Measurements from ENCODE around the gene ZNF14.
"Not testable (repeated sequence)": the region's sequence is repeated elsewhere in the genome, so short reads cannot be mapped to it uniquely, and the experiment has no call there.

The ZNF14 gene

GRCh38 chr19:19710506-19710905 lies 22.4 kb downstream of the ZNF14 start:
- peaks cover 23% of the 10 kb centered on the region for H3K36me3 ChIP-seq (ENCODE audit: control insufficient read depth, low read depth, low read length)

GRCh38 chr19:19704836-19705235 lies 28.1 kb downstream of the ZNF14 start:
- no peaks in the 10 kb centered on the region for H3K36me3 ChIP-seq (ENCODE audit: control insufficient read depth, low read depth, low read length)
- H3K4me3 ChIP-seq (ENCODE audit: low read length), result no peak overlapping the region
- no peak overlapping the region for H3K27ac ChIP-seq (ENCODE audit: low read length)
- no peak overlapping the region for H3K9ac ChIP-seq (ENCODE audit: low read length)
- H3K4me1 ChIP-seq (ENCODE audit: control insufficient read depth, low read depth, low read length), result no peaks in the 10 kb centered on the region
- H3K9me3 ChIP-seq (ENCODE audit: control insufficient read depth, low read depth, low read length), result peaks cover 38% of the 10 kb centered on the region
- no peaks in the 10 kb centered on the region for H3K27me3 ChIP-seq (ENCODE audit: control insufficient read depth, insufficient read depth, low read length)

More at GRCh38 chr19:19710506-19710905, 22.4 kb downstream of the ZNF14 start:
- Histone ChIP-seq H3K27ac (ENCODE audit: low read length) (no peak overlapping the region), H3K4me3 (ENCODE audit: low read length) (no peak overlapping the region), H3K9ac (ENCODE audit: low read length) (no peak overlapping the region), H3K4me1 (ENCODE audit: control insufficient read depth, low read depth, low read length) (no peaks in the 10 kb centered on the region), H3K27me3 (ENCODE audit: control insufficient read depth, insufficient read depth, low read length) (no peaks in the 10 kb centered on the region), H3K9me3 (ENCODE audit: control insufficient read depth, low read depth, low read length) (peaks cover 72% of the 10 kb centered on the region)

- H3K4me3 ChIP-seq (ENCODE audit: low read length); H3K36me3 ChIP-seq (ENCODE audit: control insufficient read depth, low read depth, low read length); H3K4me1 ChIP-seq (ENCODE audit: control insufficient read depth, low read depth, low read length); H3K27ac ChIP-seq (ENCODE audit: low read length); H3K9ac ChIP-seq (ENCODE audit: low read length); H3K27me3 ChIP-seq (ENCODE audit: control insufficient read depth, insufficient read depth, low read length): not testable (repeated sequence)
- peaks cover 12% of the 10 kb centered on the region for H3K9me3 ChIP-seq (ENCODE audit: control insufficient read depth, low read depth, low read length)
Observed at GRCh38 chr19:19700493-19700892, 32.4 kb downstream of the ZNF14 start.

GRCh38 chr19:19697589-19697988 lies 35.3 kb downstream of the ZNF14 start:
- Histone ChIP-seq H3K27ac (ENCODE audit: low read length) (no peak overlapping the region), H3K27me3 (ENCODE audit: control insufficient read depth, insufficient read depth, low read length) (no peaks in the 10 kb centered on the region), H3K9ac (ENCODE audit: low read length) (no peak overlapping the region), H3K36me3 (ENCODE audit: control insufficient read depth, low read depth, low read length) (no peaks in the 10 kb centered on the region), H3K4me1 (ENCODE audit: control insufficient read depth, low read depth, low read length) (no peaks in the 10 kb centered on the region), H3K4me3 (ENCODE audit: low read length) (no peak overlapping the region), H3K9me3 (ENCODE audit: control insufficient read depth, low read depth, low read length) (peaks cover 6% of the 10 kb centered on the region)

GRCh38 chr19:19696386-19696785 lies 36.5 kb downstream of the ZNF14 start:
- no peak overlapping the region for H3K4me3 ChIP-seq (ENCODE audit: low read length)
- no peaks in the 10 kb centered on the region for H3K27me3 ChIP-seq (ENCODE audit: control insufficient read depth, insufficient read depth, low read length)
- no peaks in the 10 kb centered on the region for H3K4me1 ChIP-seq (ENCODE audit: control insufficient read depth, low read depth, low read length)
- no peaks in the 10 kb centered on the region for H3K36me3 ChIP-seq (ENCODE audit: control insufficient read depth, low read depth, low read length)
- H3K27ac ChIP-seq (ENCODE audit: low read length), result no peak overlapping the region
- H3K9me3 ChIP-seq (ENCODE audit: control insufficient read depth, low read depth, low read length), result peaks cover 6% of the 10 kb centered on the region
- no peak overlapping the region for H3K9ac ChIP-seq (ENCODE audit: low read length)

GRCh38 chr19:19691683-19692082 lies 41.2 kb downstream of the ZNF14 start:
- H3K4me1 ChIP-seq (ENCODE audit: control insufficient read depth, low read depth, low read length), result no peaks in the 10 kb centered on the region
- no peak overlapping the region for H3K9ac ChIP-seq (ENCODE audit: low read length)
- no peaks in the 10 kb centered on the region for H3K9me3 ChIP-seq (ENCODE audit: control insufficient read depth, low read depth, low read length)
- no peaks in the 10 kb centered on the region for H3K36me3 ChIP-seq (ENCODE audit: control insufficient read depth, low read depth, low read length)
- no peaks in the 10 kb centered on the region for H3K27me3 ChIP-seq (ENCODE audit: control insufficient read depth, insufficient read depth, low read length)
- no peak overlapping the region for H3K4me3 ChIP-seq (ENCODE audit: low read length)
- H3K27ac ChIP-seq (ENCODE audit: low read length), result no peak overlapping the region

GRCh38 chr19:19689023-19689422 lies 43.9 kb downstream of the ZNF14 start:
- H3K27me3 ChIP-seq (ENCODE audit: control insufficient read depth, insufficient read depth, low read length); H3K9ac ChIP-seq (ENCODE audit: low read length); H3K27ac ChIP-seq (ENCODE audit: low read length); H3K4me1 ChIP-seq (ENCODE audit: control insufficient read depth, low read depth, low read length); H3K4me3 ChIP-seq (ENCODE audit: low read length); H3K9me3 ChIP-seq (ENCODE audit: control insufficient read depth, low read depth, low read length); H3K36me3 ChIP-seq (ENCODE audit: control insufficient read depth, low read depth, low read length): not testable (repeated sequence)

- Histone ChIP-seq H3K27me3 (ENCODE audit: control insufficient read depth, insufficient read depth, low read length) (no peaks in the 10 kb centered on the region), H3K9me3 (ENCODE audit: control insufficient read depth, low read depth, low read length) (no peaks in the 10 kb centered on the region), H3K36me3 (ENCODE audit: control insufficient read depth, low read depth, low read length) (no peaks in the 10 kb centered on the region)
Observed at GRCh38 chr19:19687090-19687489, 45.8 kb downstream of the ZNF14 start.

GRCh38 chr19:19686580-19686979 lies 46.3 kb downstream of the ZNF14 start:
- Histone ChIP-seq H3K9me3 (ENCODE audit: control insufficient read depth, low read depth, low read length) (no peaks in the 10 kb centered on the region), H3K36me3 (ENCODE audit: control insufficient read depth, low read depth, low read length) (no peaks in the 10 kb centered on the region), H3K4me1 (ENCODE audit: control insufficient read depth, low read depth, low read length) (no peaks in the 10 kb centered on the region), H3K9ac (ENCODE audit: low read length) (no peak overlapping the region), H3K27ac (ENCODE audit: low read length) (no peak overlapping the region), H3K4me3 (ENCODE audit: low read length) (no peak overlapping the region), H3K27me3 (ENCODE audit: control insufficient read depth, insufficient read depth, low read length) (no peaks in the 10 kb centered on the region)

More at GRCh38 chr19:19687090-19687489, 45.8 kb downstream of the ZNF14 start:
- Histone ChIP-seq H3K4me3 (ENCODE audit: low read length) (no peak overlapping the region), H3K4me1 (ENCODE audit: control insufficient read depth, low read depth, low read length) (no peaks in the 10 kb centered on the region), H3K27ac (ENCODE audit: low read length) (no peak overlapping the region), H3K9ac (ENCODE audit: low read length) (no peak overlapping the region)

GRCh38 chr19:19686119-19686518 lies 46.8 kb downstream of the ZNF14 start:
- H3K36me3 ChIP-seq (ENCODE audit: control insufficient read depth, low read depth, low read length); H3K27ac ChIP-seq (ENCODE audit: low read length); H3K27me3 ChIP-seq (ENCODE audit: control insufficient read depth, insufficient read depth, low read length); H3K4me3 ChIP-seq (ENCODE audit: low read length); H3K4me1 ChIP-seq (ENCODE audit: control insufficient read depth, low read depth, low read length); H3K9ac ChIP-seq (ENCODE audit: low read length); H3K9me3 ChIP-seq (ENCODE audit: control insufficient read depth, low read depth, low read length): not testable (repeated sequence)

GRCh38 chr19:19679176-19680073 lies 53.5 kb downstream of the ZNF14 start:
- no peak overlapping the region for H3K27ac ChIP-seq (ENCODE audit: low read length)
- no peak overlapping the region for H3K9ac ChIP-seq (ENCODE audit: low read length)
- H3K4me3 ChIP-seq (ENCODE audit: low read length), result no peak overlapping the region
- H3K4me1 ChIP-seq (ENCODE audit: control insufficient read depth, low read depth, low read length), result no peaks in the 10 kb centered on the region
- peaks cover 40% of the 10 kb centered on the region for H3K36me3 ChIP-seq (ENCODE audit: control insufficient read depth, low read depth, low read length)
- H3K27me3 ChIP-seq (ENCODE audit: control insufficient read depth, insufficient read depth, low read length), result no peaks in the 10 kb centered on the region
- no peaks in the 10 kb centered on the region for H3K9me3 ChIP-seq (ENCODE audit: control insufficient read depth, low read depth, low read length)

GRCh38 chr19:19677579-19677978 lies 55.3 kb downstream of the ZNF14 start:
- Histone ChIP-seq H3K9me3 (ENCODE audit: control insufficient read depth, low read depth, low read length) (no peaks in the 10 kb centered on the region), H3K27me3 (ENCODE audit: control insufficient read depth, insufficient read depth, low read length) (no peaks in the 10 kb centered on the region), H3K9ac (ENCODE audit: low read length) (no peak overlapping the region), H3K27ac (ENCODE audit: low read length) (no peak overlapping the region), H3K36me3 (ENCODE audit: control insufficient read depth, low read depth, low read length) (peaks cover 40% of the 10 kb centered on the region), H3K4me1 (ENCODE audit: control insufficient read depth, low read depth, low read length) (no peaks in the 10 kb centered on the region), H3K4me3 (ENCODE audit: low read length) (no peak overlapping the region)
